Panc1 (cell line): ENCODE results near the gene CRTC1.

Source experiments
- POLR2AphosphoS5 ChIP-seq: IDR thresholded peaks from 2 replicates; pipeline ENCODE4 v1.6.1; 2012; ENCODE audit warnings: mild to moderate bottlenecking, low read depth, low read length, moderate library complexity
- SIN3A ChIP-seq: IDR thresholded peaks from 2 replicates; pipeline ENCODE4 v1.6.1; 2012; ENCODE audit warnings: low read depth, mild to moderate bottlenecking, low read length, moderate library complexity, borderline replicate concordance; ENCODE audit not compliant: insufficient read depth
- TCF7L2 ChIP-seq: IDR thresholded peaks from 2 replicates; pipeline ENCODE4 v1.6.1; 2011; ENCODE audit warnings: mild to moderate bottlenecking, low read depth, low read length, inconsistent platforms
- TF ChIP-seq, protein P1 (sequence below): fragments of 450-650 bp; IDR thresholded peaks from 2 replicates; pipeline ENCODE4 v1.5.1; 2017; ENCODE audit warnings: mild to moderate bottlenecking
- TF ChIP-seq, protein P2 (sequence below), 2 experiments: IDR thresholded peaks; 2 replicates each; pipeline ENCODE4 v1.6.1; 2011 to 2012; ENCODE audit warnings: low read depth in 2 of 2, control low read depth in 1 of 2, low read length in 1 of 2, mild to moderate bottlenecking in 1 of 2, moderate library complexity in 1 of 2; ENCODE audit not compliant: insufficient read depth in 1 of 2

DNA sequence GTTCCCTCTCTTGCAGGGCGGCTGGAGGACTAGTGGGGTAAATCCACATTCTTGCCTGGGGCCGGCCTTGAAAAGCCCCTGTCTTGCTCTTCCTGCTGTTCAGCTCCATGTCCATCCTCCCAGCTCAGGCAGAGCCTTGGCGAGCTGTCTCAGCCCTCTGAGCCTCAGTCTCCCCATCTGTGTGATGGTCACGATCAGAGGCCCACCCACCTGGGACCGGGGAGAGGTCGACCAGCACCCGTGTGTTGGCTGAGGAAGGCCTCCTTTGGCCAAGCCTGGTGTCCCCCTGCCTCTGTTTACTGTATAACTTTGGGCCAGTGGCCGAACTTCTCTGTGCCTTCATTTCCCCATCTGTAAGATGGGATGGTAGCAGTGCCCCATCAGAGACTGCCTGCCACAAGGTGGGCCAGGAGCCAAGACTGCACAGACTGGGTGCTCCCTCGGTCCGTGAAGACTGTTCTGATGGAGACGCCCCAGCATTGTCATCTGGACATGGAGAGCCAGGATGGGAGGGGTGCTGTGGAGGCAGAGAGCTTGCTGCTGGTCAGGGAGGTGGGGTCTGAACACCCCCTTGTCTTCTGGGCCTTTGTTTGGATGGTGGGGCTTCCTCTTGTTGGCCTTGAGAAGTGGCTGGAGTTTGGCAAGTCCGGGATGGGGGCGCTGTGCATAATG, 28.2 kb upstream of the CRTC1 start:
- TF ChIP-seq SIN3A (no peak), POLR2AphosphoS5 (no peak), TCF7L2 (no peak)
- TF ChIP-seq, protein P1, sequence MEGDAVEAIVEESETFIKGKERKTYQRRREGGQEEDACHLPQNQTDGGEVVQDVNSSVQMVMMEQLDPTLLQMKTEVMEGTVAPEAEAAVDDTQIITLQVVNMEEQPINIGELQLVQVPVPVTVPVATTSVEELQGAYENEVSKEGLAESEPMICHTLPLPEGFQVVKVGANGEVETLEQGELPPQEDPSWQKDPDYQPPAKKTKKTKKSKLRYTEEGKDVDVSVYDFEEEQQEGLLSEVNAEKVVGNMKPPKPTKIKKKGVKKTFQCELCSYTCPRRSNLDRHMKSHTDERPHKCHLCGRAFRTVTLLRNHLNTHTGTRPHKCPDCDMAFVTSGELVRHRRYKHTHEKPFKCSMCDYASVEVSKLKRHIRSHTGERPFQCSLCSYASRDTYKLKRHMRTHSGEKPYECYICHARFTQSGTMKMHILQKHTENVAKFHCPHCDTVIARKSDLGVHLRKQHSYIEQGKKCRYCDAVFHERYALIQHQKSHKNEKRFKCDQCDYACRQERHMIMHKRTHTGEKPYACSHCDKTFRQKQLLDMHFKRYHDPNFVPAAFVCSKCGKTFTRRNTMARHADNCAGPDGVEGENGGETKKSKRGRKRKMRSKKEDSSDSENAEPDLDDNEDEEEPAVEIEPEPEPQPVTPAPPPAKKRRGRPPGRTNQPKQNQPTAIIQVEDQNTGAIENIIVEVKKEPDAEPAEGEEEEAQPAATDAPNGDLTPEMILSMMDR = no peak
- TF ChIP-seq, protein P2, sequence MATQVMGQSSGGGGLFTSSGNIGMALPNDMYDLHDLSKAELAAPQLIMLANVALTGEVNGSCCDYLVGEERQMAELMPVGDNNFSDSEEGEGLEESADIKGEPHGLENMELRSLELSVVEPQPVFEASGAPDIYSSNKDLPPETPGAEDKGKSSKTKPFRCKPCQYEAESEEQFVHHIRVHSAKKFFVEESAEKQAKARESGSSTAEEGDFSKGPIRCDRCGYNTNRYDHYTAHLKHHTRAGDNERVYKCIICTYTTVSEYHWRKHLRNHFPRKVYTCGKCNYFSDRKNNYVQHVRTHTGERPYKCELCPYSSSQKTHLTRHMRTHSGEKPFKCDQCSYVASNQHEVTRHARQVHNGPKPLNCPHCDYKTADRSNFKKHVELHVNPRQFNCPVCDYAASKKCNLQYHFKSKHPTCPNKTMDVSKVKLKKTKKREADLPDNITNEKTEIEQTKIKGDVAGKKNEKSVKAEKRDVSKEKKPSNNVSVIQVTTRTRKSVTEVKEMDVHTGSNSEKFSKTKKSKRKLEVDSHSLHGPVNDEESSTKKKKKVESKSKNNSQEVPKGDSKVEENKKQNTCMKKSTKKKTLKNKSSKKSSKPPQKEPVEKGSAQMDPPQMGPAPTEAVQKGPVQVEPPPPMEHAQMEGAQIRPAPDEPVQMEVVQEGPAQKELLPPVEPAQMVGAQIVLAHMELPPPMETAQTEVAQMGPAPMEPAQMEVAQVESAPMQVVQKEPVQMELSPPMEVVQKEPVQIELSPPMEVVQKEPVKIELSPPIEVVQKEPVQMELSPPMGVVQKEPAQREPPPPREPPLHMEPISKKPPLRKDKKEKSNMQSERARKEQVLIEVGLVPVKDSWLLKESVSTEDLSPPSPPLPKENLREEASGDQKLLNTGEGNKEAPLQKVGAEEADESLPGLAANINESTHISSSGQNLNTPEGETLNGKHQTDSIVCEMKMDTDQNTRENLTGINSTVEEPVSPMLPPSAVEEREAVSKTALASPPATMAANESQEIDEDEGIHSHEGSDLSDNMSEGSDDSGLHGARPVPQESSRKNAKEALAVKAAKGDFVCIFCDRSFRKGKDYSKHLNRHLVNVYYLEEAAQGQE (IDR thresholded peaks at IDR 0.05; ENCODE audit: insufficient read depth in 1 of 2, low read depth in 2 of 2, low read length in 1 of 2) = no peak
